ENCODE results near the gene CTDSPL. TPM values are rescaled to one million over a fixed set of nuclear protein-coding genes. Genes with fewer than 3 reads are reported as not detected.

CTDSPL gene
- total and polyA plus RNA-seq, 2 donors from 2014 or later = 55.9 to 78.3 TPM

GRCh38 chr3:37935756-37936666 is 74.3 kb downstream of the CTDSPL start:
- no peaks in the 10 kb centered on the region for H3K36me3 ChIP-seq (ENCODE audit: control insufficient read depth in 2 of 3, insufficient read depth in 3 of 3, low read length in 3 of 3)
- H3K9ac ChIP-seq (ENCODE audit: low read length in 3 of 3) = no peak overlapping the region
- no peaks in the 10 kb centered on the region for H3K27me3 ChIP-seq (ENCODE audit: control insufficient read depth, insufficient read depth, low read length)
- H3K4me1 ChIP-seq (ENCODE audit: control insufficient read depth in 2 of 3, insufficient read depth in 2 of 3, low read depth in 1 of 3, low read length in 3 of 3) = peaks cover 5 to 34% (median 20%) of the 10 kb centered on the region in 3 donors
- peak overlapping the region; percentile 34 to 38 for H3K27ac ChIP-seq (ENCODE audit: low read depth in 2 of 2, low read length in 2 of 2)
- DNase-seq (peak in 2 of 5 donors; percentile 43 to 61), FAIRE-seq (no peak)
- H3K9me3 ChIP-seq (ENCODE audit: control insufficient read depth in 2 of 3, insufficient read depth in 1 of 3, low read length in 3 of 3) = no peaks in the 10 kb centered on the region
- intact Hi-C loops (cut with DNase I) = no loop called here
- no peak overlapping the region for H3K4me3 ChIP-seq (ENCODE audit: low read length in 3 of 3)
- no peak for TF ChIP-seq CTCF (IDR thresholded peaks at IDR 0.05; ENCODE audit: borderline replicate concordance, extremely low read depth, insufficient read depth)

DNA sequence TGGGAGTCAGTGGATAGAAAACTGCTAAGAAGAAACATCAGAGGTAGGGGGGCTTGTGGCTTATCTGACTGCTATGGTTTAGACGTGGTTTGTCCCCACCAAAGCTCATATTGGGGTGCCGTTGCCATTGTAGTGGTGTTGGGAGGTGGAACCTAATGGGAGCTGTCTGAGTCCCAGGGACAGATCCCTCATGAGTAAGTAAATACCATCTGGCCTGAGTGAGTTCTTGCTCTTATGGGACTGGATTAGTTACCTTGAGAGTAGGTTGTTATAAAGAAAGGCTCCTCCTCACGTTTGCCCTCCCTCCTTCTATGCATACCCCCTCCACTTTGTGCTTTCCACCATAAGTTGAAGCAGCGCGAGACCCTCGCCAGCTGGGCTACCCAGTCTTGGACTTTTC is 75.5 kb downstream of the CTDSPL start:
- H3K27ac ChIP-seq (ENCODE audit: low read depth in 2 of 2, low read length in 2 of 2) = no peak overlapping the region
- FAIRE-seq (no peak), DNase-seq (no peak)
- no peaks in the 10 kb centered on the region for H3K27me3 ChIP-seq (ENCODE audit: control insufficient read depth, insufficient read depth, low read length)
- peaks cover 5 to 34% (median 24%) of the 10 kb centered on the region in 3 donors for H3K4me1 ChIP-seq (ENCODE audit: control insufficient read depth in 2 of 3, insufficient read depth in 2 of 3, low read depth in 1 of 3, low read length in 3 of 3)
- no peaks in the 10 kb centered on the region for H3K9me3 ChIP-seq (ENCODE audit: control insufficient read depth in 2 of 3, insufficient read depth in 1 of 3, low read length in 3 of 3)
- no peak for TF ChIP-seq CTCF (IDR thresholded peaks at IDR 0.05; ENCODE audit: borderline replicate concordance, extremely low read depth, insufficient read depth)
- H3K36me3 ChIP-seq (ENCODE audit: control insufficient read depth in 2 of 3, insufficient read depth in 3 of 3, low read length in 3 of 3) = no peaks in the 10 kb centered on the region
- intact Hi-C loops (cut with DNase I) = no loop called here
- H3K4me3 ChIP-seq (ENCODE audit: low read length in 3 of 3) = no peak overlapping the region
- H3K9ac ChIP-seq (ENCODE audit: low read length in 3 of 3) = no peak overlapping the region

- Histone ChIP-seq H3K27ac (ENCODE audit: low read depth in 2 of 2, low read length in 2 of 2) (no peak overlapping the region), H3K27me3 (ENCODE audit: control insufficient read depth, insufficient read depth, low read length) (no peaks in the 10 kb centered on the region), H3K4me1 (ENCODE audit: control insufficient read depth in 2 of 3, insufficient read depth in 2 of 3, low read depth in 1 of 3, low read length in 3 of 3) (peaks cover 5 to 39% (median 28%) of the 10 kb centered on the region in 3 donors), H3K36me3 (ENCODE audit: control insufficient read depth in 2 of 3, insufficient read depth in 3 of 3, low read length in 3 of 3) (no peaks in the 10 kb centered on the region), H3K4me3 (ENCODE audit: low read length in 3 of 3) (no peak overlapping the region), H3K9ac (ENCODE audit: low read length in 3 of 3) (no peak overlapping the region), H3K9me3 (ENCODE audit: control insufficient read depth in 2 of 3, insufficient read depth in 1 of 3, low read length in 3 of 3) (no peaks in the 10 kb centered on the region)
- TF ChIP-seq CTCF (IDR thresholded peaks at IDR 0.05; ENCODE audit: borderline replicate concordance, extremely low read depth, insufficient read depth) = no peak
- no peak for DNase-seq
- no peak for FAIRE-seq
- intact Hi-C loops (cut with DNase I) = no loop called here
Observed at GRCh38 chr3:37938011-37938410, 76.3 kb downstream of the CTDSPL start.

Data from kidney (tissue), 14 donors.